HG03196 (cell line): ENCODE results near the gene TNIP2.
"Not testable (repeated sequence)": the region's sequence is repeated elsewhere in the genome, so short reads cannot be mapped to it uniquely, and the experiment has no call there.

Experiments used
- ATAC-seq: cut with Tn5 transposase; IDR thresholded peaks from one replicate; pipeline ENCODE4 v1.9.1; 2021; ENCODE audit not compliant: unreplicated experiment

The TNIP2 gene

DNA sequence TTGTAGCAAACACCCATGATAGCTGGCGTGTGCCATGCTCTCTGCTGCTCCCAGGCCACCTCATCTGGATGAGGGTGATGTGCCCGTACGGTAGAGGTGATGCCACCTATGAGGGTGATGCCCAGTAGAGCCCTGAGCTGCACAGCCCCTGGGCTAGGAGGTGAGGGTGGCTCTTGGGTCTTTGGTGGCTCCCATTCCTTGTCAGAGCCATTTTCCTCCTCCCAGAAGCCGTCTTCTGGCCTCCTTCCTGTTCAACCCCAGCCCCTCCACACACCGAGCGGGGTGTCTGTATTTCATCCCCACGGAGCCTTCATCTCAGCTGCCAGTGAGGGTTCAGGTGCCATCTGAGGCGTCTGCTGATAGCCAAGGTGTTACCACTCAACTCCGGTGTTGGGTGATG is 12.0 kb upstream of the TNIP2 start:
- ATAC-seq = no peak

DNA sequence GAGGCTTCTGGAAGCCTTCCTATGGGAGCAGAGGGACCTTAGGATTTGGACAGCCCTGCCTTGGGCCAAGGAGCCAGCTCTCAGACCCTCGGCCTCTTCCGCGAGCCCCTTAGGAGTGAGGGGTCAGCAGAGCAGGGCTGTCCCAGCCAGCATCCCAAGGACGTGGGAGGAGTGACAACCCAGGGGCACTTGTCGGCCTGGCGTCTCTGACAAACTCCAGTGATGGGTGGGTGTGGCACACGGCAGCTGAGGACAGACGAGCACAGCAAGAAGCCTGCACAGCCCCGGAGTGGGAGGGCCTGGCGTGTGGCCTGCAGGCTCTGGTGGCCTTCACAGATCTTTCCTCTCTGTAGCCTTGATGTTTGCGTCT is 11.6 kb upstream of the TNIP2 start:
- ATAC-seq = no peak

GRCh38 chr4:2767046-2767704 is 11.0 kb upstream of the TNIP2 start:
- ATAC-seq = no peak

GRCh38 chr4:2765832-2766526 is 9.8 kb upstream of the TNIP2 start:
- no peak for ATAC-seq

DNA sequence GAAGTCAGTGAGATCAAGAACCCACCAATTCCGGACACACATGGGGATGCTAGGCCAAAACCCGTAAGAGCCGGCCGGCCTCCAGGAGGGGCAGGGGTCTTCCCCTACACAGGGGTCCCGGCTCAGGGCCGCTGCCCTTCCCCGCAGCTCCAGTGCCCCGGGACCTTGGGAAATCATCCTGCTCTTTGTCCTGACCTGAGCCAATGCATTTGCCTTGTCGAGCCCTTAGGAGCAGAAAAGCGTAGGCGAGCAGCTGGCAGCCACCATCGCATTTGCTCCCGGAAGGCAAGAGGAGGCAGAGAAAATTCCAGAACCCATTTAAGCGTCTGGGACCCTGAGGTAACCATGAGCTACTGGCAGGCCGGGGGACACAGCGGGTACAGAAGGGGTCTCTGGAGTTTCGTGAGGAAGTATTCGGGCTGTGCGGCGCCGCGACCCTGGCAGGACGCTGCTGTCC is 7.4 kb upstream of the TNIP2 start:
- no peak for ATAC-seq

DNA sequence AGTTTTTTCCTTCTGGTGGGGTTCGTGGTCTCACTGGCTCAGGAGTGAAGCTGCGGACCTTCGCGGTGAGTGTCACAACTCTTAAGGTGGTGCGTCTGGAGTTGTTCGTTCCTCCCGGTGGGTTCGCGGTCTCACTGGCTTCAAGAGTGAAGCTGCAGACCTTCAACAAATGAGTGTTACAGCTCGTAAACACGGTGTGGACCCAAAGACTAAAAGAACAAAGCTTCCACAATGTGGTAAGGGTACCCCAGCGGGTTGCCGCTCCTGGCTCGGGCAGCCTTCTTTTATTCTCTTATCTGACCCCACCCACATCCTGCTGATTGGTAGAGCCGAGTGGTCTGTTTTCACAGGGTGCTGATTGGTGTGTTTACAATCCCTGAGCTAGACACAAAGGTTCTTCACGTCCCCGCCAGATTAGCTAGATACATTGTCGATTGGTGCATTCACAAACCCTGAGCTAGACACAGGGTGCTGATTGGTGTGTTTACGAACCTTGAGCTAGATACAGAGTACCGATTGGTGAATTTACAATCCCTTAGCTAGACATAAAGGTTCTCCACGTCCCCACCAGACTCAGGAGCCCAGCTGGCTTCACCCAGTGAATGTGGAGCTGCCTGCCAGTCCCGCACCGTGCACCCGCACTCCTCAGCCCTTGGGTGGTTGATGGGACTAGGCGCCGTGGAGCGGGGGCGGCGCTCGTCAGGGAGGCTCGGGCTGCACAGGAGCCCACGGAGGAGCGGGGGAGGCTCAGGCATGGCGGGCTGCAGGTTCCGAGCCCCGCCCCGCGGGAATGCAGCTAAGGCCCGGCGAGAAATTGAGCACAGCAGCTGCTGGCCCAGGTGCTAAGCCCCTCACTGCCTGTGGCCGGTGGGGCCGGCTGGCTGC is 6.6 kb upstream of the TNIP2 start:
- not testable (repeated sequence) for ATAC-seq

- no peak for ATAC-seq
Observed at GRCh38 chr4:2762048-2762447, 5.9 kb upstream of the TNIP2 start.

GRCh38 chr4:2761035-2761923 is 5.1 kb upstream of the TNIP2 start:
- ATAC-seq = no peak

DNA sequence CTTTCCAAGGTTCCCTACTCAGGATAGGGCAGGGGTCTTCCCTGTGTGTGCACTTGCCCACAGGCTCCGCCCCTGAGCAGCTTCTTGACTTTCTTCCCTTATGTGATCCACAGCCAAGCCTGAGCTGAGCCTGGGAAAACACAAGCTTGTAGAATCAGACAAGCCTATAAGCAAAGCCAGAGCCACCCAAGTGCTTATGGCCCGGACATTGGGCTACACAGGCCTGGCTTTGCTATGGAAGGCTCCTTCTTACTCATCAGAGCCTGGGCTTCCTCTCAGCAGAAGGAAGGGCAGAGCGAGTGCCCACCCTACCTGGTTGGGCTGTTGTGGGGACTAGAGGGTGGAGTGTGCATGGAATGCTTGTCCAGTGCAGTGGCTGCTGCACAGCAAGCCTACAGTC is 1.3 kb upstream of the TNIP2 start:
- ATAC-seq = no peak

GRCh38 chr4:2756691-2757350 is 685 bp upstream of the TNIP2 start:
- no peak for ATAC-seq

- no peak for ATAC-seq
Observed at GRCh38 chr4:2754848-2755819, 1.0 kb downstream of the TNIP2 start.

- no peak for ATAC-seq
Observed at GRCh38 chr4:2753436-2753835, 2.7 kb downstream of the TNIP2 start.

- ATAC-seq = no peak
Observed at GRCh38 chr4:2750719-2751605, 5.2 kb downstream of the TNIP2 start.

DNA sequence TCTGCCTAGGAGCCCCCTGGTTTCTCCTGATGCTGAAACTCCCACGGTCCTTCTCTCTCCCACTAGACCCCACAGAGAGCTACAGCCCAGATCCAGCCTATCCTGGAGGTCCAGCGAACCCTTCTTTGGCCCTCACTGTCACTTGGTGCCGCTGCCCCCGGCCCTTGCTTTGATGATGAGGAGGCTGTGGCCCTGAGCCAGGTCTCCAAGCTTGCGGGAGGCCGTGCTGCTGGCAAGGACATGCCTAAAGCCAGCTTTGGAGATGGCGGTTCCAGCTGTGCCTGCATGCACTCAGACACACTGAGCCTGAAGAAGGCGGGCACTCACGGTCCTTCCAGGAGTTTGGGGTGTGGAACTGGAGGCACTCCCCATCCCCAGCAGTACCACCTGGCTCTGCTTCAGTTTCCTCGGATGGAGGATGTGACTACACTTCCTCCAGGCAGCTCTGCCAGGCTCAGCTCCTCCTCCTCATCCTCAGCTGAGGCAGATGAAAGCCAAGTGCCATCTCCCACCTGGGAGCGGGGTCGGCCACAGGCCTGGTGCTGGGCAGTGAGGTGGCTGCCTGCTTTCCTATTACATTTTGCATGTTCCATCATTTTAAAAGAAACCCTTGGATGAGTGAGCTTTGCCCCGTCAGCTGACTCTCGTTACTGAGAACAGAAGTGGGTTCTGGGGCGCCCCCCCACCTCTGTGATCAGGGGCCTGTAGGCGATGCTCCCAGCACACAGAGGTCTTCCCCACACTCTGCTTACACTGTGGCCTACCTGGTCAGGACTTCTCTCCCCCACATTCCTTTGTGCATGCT is 9.0 kb downstream of the TNIP2 start:
- no peak for ATAC-seq

GRCh38 chr4:2745981-2746806 is 9.9 kb downstream of the TNIP2 start:
- ATAC-seq = peak; percentile 85

DNA sequence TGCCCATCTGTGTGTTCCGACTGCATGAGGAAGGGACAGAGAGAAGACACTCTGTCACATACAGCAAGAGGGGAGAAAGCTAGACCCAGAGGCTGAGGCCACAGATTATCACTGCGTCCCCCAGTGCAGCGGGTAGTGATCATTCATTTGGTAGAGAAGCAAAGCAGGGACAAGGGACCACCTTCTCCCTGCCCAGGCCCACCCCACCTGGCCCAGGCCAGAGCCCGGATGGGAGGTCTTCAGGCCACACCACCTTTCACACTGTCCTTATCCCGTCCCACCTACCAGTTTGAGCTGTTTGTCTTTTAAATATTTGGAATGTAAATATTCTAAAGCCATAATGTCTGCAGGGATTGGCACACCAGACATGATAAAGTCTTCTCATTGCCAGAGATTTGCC is 10.6 kb downstream of the TNIP2 start:
- no peak for ATAC-seq
